SK-N-MC (cell line): ENCODE results near the gene RPL18A.

ENCODE experiments used
- DNase-seq: peaks from one replicate; pipeline ENCODE4 v3.0.0-alpha.2; 2011; ENCODE audit warnings: low read depth, low spot score
- H3K27ac ChIP-seq: fragments of 200-600 bp; sonication (generic); 2 replicates; pipeline ENCODE4 v1.5.1; 2016; ENCODE audit warnings: mixed run types
- H3K36me3 ChIP-seq: fragments of 200-600 bp; sonication (generic); 2 replicates; pipeline ENCODE4 v1.6.1; 2017; ENCODE audit warnings: antibody characterized with exemption, low read length, mixed read lengths; ENCODE audit not compliant: insufficient read depth
- H3K4me3 ChIP-seq: fragments of 200-600 bp; sonication (generic); 2 replicates; pipeline ENCODE4 v1.5.1; 2016
- H3K9ac ChIP-seq: fragments of 200-600 bp; sonication (generic); 2 replicates; pipeline ENCODE4 v1.8.0; 2017; ENCODE audit warnings: mixed run types, mixed read lengths; ENCODE audit not compliant: insufficient read length
- H3K9me3 ChIP-seq: fragments of 200-600 bp; sonication (generic); 2 replicates; pipeline ENCODE4 v1.6.1; 2017; ENCODE audit warnings: low read depth, mild to moderate bottlenecking, antibody characterized with exemption, low read length, moderate library complexity, mixed read lengths
- EZH2 ChIP-seq: fragments of 200-600 bp; sonication (generic); IDR thresholded peaks from one replicate; pipeline ENCODE4 v1.6.1; 2017; ENCODE audit warnings: antibody characterized with exemption
- FOXP2 ChIP-seq: optimal IDR thresholded peaks from 2 replicates; pipeline ENCODE3; 2011; ENCODE audit warnings: mild to moderate bottlenecking, moderate library complexity; ENCODE audit not compliant: insufficient read depth; ENCODE audit errors: extremely low read length, control extremely low read depth
- POLR2AphosphoS5 ChIP-seq: IDR thresholded peaks from 2 replicates; pipeline ENCODE4 v1.6.1; 2012; ENCODE audit warnings: mild to moderate bottlenecking, low read depth, low read length, borderline replicate concordance

Gene RPL18A

DNA sequence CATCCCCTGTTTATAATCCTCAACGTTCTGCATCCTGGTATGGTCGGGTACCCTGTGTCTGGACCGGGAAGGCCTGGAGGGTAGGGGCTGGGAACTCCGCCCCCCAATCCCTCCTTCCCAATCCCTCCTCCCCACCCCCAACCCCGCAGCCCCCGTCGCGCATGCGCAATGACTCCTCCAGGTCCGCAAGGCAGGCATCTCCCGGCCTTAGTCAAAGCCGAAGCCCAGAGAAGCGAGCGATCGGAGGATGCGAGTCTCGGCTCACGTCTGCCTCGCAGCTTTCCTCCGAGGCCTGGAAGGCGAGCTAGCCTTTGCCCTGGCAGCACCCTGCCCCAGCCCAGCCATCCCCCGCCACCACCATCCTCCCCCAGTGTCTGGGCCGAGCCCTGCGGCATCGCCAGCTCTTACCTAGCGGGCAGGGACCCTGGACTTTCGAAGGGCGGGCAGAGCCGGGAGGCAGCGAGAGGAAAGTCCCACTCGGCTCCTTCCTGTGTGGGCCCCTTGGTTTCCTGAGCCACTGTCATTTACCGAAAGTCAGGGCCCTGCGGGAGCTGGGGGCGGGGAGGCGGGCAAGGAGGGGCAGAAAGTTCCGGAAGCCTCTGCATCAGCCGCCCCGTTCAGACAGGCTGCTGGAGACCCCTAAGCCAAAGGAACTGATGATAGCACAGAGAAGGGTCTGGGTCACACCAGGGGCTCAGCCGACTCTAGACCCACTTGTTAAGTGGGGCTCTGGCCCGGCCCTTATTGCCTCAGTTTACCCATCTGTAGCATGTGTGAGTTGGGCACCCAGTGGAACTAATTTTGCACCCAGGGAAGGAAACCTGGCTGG, 12.0 kb upstream of the RPL18A start, which contains the start of gene JAK3:
Gene JAK3, minus strand, starts transcription at position 445 of the 829 bp plus-strand sequence. CDS start 3,565 bp downstream, outside the sequence.
- Histone ChIP-seq H3K9me3 (no peaks in the 10 kb centered on the region), H3K27ac (no peak within 1 kb of the TSS), H3K36me3 (no peaks in the 10 kb centered on the region), H3K9ac (no peak within 1 kb of the TSS), H3K4me3 (peak within 1 kb of the TSS; percentile 31; the same call in 1 of the 2 replicates)
- TF ChIP-seq POLR2AphosphoS5 (no peak), FOXP2 (no peak), EZH2 (no peak)
- no peak for DNase-seq

DNA sequence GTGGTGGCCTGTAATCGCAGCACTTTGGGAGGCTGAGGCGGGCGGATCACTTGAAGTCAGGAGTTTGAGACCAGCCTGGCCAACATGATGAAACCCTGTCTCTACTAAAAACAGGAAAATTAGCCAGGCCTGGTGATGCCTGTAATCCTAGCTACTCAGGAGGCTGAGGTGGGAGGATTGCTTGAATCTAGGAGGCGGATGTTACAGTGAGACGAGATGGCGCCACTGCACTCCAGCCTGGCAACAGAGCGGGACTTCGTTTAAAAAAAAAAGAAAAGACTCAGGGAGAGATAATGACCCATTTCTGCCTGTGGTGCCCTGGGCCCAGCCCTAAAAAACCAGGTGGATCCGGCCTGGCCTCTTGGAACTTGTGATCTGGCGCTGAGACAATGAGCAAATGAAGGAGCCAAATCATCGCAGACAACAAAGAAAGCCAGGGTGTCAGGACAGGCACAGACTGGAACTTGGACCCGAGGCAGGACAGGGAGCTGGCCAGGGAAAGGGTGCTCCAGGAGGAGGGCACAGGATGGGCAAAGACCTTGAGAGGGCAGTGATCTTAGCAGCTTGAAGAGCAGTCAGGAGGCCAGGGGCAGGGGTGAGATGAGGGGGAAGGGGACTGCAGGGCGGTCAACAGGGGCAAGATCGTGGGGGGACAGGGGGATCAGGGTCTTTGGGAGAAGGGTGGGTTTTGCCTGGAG, 11.0 kb upstream of the RPL18A start:
- no peak overlapping the region for H3K9ac ChIP-seq
- H3K9me3 ChIP-seq, result no peaks in the 10 kb centered on the region
- TF ChIP-seq FOXP2 (no peak), EZH2 (no peak), POLR2AphosphoS5 (no peak)
- DNase-seq, result no peak
- no peaks in the 10 kb centered on the region for H3K36me3 ChIP-seq
- H3K4me3 ChIP-seq, result no peak overlapping the region
- no peak overlapping the region for H3K27ac ChIP-seq

DNA sequence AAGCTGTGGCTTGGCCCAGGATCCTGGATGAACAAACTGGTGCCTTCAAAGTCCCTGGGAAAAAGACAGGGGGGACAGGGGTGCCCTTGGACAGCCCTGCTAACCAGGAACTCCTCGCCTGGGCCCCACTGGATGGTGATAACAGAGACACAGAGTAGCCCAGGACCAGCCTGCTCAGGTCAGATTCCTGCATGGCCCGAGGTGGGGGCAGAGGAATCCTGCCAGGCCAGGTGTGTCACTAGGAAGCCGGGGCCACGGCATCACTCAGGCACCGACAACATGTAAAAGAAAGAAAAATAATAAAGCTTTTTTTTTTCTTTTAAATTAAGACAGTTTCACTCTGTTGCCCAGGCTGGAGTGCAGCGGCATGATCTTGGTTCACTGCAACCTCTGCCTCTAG, 5.6 kb upstream of the RPL18A start:
- H3K36me3 ChIP-seq, result no peaks in the 10 kb centered on the region
- no peak overlapping the region for H3K4me3 ChIP-seq
- no peaks in the 10 kb centered on the region for H3K9me3 ChIP-seq
- H3K9ac ChIP-seq, result no peak overlapping the region
- TF ChIP-seq POLR2AphosphoS5, result no peak
- no peak for TF ChIP-seq FOXP2
- TF ChIP-seq EZH2, result no peak
- DNase-seq, result no peak
- H3K27ac ChIP-seq, result no peak overlapping the region

DNA sequence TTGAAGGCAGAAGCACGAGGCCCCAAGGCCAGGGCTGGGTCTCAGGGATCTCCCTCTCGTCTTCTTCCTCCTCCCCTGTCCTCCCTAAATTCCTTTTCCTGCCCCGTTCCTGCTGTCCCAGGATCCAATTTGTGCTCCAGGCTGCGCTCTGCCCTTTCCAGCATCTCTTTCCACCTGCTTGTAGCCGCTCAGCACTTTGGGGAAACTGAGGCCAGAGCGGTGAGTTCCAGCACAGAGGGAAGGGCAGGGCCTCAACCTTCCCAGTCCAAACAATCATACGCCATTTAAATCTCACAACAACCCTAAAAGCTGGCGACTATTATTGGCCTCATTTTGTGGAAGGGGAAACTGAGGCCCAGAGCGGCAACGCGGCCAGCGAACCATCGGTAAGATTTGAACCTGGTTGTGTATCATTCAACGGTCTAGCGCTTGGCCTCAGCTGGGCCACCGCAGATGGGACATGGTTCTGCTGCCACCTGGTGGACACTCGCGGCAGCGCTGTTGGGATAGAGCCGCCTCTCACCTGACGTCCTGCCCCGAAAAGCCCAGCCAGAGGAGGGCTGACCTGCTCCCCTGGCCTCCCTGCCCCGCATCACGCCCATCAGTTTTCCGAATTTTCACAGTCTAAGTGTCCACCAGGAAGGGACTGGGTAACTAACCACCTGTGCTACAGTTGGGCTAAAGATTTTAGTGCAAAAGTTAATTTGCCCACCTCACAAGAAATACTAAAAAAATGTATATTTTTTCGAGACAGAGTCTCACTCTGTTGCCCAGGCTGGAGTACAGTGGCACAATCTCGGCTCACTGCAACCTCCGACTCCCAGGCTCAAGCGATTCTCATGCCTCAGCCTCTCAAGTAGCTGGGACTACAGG, 4.2 kb upstream of the RPL18A start:
- H3K36me3 ChIP-seq, result peaks cover 3% of the 10 kb centered on the region
- DNase-seq, result no peak
- H3K27ac ChIP-seq, result no peak overlapping the region
- TF ChIP-seq FOXP2 (no peak), EZH2 (no peak)
- H3K9me3 ChIP-seq, result no peaks in the 10 kb centered on the region
- no peak overlapping the region for H3K9ac ChIP-seq
- no peak overlapping the region for H3K4me3 ChIP-seq

DNA sequence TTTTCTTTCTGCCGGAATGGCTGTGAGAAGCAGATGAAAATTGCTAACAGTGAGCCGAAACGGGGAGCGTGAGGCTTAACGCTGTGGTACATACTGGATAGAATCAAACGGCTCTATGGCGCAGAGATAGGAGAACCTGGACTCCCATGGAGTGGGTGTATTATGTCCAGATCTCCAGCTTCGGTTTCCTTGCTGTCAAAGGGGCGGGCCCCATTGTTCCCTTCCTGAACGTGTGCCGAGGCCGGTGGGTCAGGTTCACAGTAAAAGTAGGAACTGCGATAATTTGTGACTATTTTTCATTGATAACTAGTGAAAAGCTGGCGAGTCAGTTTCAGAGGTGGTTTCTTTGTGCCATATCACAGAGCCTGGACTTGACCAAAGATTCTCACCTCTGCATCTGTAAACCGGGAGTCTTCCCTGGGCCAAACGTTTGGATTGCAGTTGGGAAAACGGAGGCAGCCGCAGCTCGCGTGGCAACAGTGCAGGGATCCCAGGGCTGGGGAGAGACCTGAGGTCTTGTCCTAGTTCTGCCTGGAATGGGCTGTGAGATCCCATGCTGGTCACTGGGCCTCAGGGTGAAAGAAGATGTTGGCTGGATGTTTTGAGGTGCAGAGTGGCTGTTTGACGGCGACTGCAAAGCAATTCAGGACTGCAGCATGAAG, 752 bp downstream of the RPL18A start:
- Histone ChIP-seq H3K36me3 (peaks cover 45% of the 10 kb centered on the region), H3K4me3 (peak overlapping the region; percentile 95), H3K27ac (peak overlapping the region; percentile 84), H3K9ac (peak overlapping the region; percentile 98), H3K9me3 (no peaks in the 10 kb centered on the region)
- TF ChIP-seq POLR2AphosphoS5 (no peak), EZH2 (no peak), FOXP2 (no peak)
- no peak for DNase-seq

DNA sequence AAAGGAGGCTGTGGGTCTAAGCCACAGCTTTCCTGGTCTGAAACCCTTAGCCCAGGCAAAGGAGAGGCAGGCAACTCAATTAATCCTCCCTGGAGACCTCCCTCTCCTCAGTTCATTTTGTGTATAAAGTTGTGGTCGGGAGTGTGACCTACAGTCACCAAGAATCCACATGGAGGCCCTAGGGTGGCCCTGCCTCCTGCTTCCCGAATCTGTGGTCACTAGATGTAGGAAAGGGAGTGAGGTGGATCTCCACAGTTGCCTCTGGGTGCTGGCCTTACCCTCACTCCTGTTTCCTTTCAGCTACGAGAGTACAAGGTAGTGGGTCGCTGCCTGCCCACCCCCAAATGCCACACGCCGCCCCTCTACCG, 1.3 kb downstream of the RPL18A start:
- H3K36me3 ChIP-seq, result peaks cover 45% of the 10 kb centered on the region
- peak overlapping the region; percentile 84 for H3K27ac ChIP-seq
- DNase-seq, result no peak

DNA sequence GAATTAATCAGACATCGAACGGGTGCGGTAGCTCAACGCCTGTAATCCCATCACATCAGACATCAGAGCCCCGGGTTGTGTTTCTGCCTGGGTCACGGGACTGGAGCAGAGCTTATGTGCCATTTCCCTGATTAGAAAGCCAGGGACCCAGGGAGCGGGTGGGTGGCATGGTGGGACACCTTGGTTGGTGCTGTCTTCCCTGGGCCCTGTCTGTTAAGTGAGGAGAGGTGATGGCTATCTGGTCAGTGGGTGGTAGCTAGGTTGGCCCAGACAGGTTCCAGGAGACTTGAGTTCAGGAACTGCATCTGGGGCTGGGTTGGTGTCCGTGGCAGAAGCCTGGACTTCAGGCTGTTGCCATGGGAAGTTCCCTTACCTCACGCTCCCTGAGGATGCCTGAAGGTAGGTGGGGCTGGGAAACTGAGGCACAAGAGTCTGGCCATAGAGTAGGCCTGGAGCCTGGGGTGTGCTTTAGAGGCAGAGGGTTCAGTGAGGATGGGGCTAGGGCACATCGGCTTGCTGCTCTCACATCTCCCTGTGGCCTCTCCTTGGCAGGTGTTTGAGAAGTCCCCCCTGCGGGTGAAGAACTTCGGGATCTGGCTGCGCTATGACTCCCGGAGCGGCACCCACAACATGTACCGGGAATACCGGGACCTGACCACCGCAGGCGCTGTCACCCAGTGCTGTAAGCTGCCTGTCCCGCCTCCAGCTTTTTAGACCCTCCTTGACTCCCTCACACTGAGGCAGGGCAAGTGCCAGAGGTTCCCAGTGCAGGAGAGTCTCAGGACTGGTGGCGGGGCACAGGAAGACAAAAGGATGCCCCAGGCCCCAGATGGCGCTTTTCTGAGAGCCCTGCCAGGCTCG, 2.1 kb downstream of the RPL18A start:
- no peak for DNase-seq
- TF ChIP-seq EZH2, result no peak
- peak; percentile 12; the same call in 1 of the 2 replicates for TF ChIP-seq POLR2AphosphoS5
- no peak for TF ChIP-seq FOXP2
- Histone ChIP-seq H3K9ac (peak overlapping the region; percentile 98), H3K4me3 (peak overlapping the region; percentile 95), H3K27ac (peak overlapping the region; percentile 84), H3K9me3 (no peaks in the 10 kb centered on the region), H3K36me3 (peaks cover 45% of the 10 kb centered on the region)

More for the DNA sequence above, 1.3 kb downstream of the RPL18A start:
- TF ChIP-seq EZH2 (no peak), POLR2AphosphoS5 (no peak), FOXP2 (no peak)
- Histone ChIP-seq H3K9me3 (no peaks in the 10 kb centered on the region), H3K4me3 (peak overlapping the region; percentile 95), H3K9ac (peak overlapping the region; percentile 98)
